ENCODE measurements around the gene SYNE1.
"Not testable (repeated sequence)": the region's sequence is repeated elsewhere in the genome, so short reads cannot be mapped to it uniquely, and the experiment has no call there.

Gene SYNE1, protein sequence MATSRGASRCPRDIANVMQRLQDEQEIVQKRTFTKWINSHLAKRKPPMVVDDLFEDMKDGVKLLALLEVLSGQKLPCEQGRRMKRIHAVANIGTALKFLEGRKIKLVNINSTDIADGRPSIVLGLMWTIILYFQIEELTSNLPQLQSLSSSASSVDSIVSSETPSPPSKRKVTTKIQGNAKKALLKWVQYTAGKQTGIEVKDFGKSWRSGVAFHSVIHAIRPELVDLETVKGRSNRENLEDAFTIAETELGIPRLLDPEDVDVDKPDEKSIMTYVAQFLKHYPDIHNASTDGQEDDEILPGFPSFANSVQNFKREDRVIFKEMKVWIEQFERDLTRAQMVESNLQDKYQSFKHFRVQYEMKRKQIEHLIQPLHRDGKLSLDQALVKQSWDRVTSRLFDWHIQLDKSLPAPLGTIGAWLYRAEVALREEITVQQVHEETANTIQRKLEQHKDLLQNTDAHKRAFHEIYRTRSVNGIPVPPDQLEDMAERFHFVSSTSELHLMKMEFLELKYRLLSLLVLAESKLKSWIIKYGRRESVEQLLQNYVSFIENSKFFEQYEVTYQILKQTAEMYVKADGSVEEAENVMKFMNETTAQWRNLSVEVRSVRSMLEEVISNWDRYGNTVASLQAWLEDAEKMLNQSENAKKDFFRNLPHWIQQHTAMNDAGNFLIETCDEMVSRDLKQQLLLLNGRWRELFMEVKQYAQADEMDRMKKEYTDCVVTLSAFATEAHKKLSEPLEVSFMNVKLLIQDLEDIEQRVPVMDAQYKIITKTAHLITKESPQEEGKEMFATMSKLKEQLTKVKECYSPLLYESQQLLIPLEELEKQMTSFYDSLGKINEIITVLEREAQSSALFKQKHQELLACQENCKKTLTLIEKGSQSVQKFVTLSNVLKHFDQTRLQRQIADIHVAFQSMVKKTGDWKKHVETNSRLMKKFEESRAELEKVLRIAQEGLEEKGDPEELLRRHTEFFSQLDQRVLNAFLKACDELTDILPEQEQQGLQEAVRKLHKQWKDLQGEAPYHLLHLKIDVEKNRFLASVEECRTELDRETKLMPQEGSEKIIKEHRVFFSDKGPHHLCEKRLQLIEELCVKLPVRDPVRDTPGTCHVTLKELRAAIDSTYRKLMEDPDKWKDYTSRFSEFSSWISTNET (N-terminal part only)

DNA sequence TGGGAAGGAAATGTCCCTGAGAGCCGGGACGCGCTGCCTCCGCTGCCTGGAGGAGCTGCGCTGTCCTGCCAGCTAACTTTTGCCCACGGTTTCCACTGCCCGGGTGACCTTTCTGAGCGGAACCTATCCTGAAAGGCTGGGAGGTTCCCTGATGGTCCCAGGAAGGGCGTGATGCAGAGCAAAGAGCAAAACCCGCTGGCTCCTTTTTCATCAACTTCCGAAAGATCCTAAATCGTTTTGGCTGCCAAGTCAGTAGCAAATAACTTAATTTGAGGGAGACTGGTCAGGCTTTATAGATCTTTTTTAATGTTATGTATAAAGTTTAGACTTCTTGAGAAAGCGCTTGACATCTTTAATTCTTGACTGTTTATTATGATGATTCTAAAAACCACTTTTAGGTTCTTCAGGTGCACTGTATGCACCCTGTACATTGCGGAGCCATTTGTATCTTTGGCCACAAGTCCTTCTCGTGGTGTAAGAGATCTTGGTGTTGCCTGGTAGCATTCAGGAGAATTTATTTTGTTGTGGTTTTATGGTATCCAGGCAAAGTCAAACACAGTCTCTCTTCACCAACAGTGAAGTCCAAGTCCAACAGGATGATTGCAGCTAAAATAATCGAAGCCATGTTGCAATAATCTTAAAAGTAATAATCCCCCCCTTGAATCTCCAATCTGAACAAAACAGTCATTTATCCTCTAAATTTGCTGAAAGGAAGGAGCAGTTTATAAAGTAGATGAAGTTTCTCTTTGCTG, at the start of gene SYNE1:
TSS of gene SYNE1 (minus strand) at position 67 of the 752 bp plus-strand sequence. CDS start 9,031 bp downstream, outside the sequence.
- no peak for DNase-seq (ENCODE audit: low spot score)

DNA sequence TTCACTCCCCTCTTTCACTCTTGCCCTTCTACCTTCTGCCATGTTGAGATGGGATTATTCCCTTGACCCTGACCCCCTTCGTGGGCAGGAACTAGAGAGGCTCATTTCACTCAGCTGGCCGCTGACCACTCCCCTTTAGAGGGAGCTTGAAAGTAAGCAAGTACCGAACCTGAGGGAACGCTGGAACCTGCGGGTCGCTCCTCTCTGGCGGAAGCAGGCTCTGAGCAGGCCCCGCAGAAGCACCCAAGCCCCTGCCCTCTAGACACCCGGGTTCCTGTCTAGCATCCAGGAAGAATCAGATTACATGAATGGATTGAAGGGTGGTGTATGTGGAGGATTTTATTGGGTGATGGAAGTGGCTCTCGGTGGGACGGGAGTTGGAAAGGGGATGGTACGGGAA, 48.7 kb upstream of the SYNE1 start:
- no peak for DNase-seq (ENCODE audit: low spot score)

DNA sequence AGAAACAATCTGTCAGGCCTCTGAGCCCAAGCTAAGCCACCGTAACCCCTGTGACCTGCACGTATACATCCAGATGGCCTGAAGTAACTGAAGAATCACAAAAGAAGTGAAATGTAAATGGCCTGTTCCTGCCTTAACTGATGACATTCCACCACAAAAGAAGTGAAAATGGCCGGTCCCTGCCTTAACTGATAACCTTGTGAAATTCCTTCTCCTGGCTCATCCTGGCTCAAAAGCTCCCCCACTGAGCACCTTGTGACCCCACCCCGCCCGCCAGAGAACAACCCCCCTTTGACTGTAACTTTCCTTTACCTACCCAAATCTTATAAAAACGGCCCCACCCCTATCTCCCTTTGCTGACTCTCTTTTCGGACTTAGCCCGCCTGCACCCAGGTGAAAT, 45.8 kb upstream of the SYNE1 start:
- not testable (repeated sequence) for DNase-seq (ENCODE audit: low spot score)

DNA sequence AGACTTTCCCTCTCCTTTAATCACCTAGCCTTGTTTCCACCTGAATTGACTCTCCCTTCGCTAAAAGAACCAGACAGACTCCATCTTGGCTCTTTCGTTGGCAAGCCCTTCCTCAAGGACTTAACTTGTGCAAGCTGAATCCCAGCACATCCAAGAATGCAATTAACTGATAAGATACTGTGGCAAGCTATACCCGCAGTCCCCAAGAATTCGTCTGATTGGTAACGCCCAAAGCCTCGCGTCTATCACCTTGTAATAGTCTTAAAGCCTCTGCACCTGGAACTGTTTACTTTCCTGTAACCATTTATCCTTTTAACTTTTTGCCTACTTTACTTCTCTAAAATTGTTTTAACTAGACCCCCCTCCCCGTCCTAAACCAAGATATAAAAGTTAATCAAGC, 45.0 kb upstream of the SYNE1 start:
- DNase-seq (ENCODE audit: low spot score), result no peak

DNA sequence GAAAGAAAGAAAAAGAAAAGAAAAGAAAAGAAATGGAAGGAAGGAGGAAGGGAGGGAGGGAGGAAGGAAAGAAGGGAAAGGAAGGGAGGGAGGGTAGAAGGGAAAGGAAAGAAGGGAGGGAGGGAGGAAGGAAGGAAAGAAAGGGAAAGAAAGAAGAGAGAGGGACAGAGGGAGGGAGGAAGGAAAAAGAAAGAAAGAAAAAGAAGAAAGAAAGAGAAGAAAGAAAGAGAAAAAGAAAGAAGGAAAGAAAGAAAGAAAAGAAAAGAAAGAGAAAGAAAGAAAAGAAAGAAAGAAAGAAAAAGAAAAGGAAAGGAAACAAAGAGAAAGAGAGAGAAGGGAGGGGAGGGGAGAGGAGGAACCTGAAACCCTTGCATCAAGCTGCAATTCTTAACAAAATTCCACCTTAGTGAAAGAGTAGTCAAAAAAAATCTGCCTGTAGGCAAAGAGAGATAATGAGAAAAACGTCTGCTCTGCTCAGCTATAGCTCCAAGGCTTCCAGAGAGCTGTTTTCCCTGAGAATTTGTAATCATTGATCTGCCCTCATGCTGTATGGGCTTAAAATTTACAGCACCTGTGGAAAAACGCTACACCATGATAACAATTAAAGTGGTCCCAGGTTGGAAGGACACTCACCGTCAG, 43.8 kb upstream of the SYNE1 start:
- DNase-seq (ENCODE audit: low spot score), result no peak

DNA sequence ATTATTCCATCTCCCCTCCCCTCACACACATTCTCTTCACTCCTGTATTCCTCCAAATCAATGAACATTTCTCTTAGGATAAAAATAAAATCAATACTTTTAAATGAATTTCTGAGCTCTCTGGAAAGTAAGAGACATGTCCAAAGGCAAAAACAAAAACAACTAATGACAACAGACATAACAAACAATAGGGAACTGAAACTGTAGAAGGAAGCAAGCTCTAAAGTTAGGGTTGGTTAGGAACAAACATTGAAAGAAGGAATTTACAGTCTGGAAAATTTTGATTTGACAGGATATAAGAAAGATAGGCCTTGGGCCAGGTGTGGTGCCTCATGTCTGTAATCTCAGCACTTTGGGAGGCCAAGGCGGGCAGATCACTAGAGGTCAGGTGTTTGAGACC, 43.0 kb upstream of the SYNE1 start:
- DNase-seq (ENCODE audit: low spot score), result no peak

DNA sequence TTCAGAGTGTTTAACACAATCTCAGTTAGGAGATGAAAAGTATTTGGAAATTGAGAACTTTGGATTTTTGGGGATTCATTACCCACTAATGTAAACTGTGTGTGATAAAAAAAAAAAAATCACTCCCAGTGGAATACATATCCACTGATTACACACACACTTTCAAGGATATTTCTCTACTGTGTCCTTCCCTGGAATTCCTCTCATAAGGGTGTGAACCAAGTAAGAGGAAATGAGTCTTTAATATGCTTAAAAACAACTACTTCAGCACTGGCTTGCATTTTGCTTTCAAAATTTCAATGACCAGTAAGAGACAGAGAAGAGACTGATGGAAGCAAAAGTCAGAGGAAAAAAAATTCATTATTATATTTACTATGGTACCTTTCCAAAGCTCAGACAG, 36.1 kb upstream of the SYNE1 start:
- no peak for DNase-seq (ENCODE audit: low spot score)

DNA sequence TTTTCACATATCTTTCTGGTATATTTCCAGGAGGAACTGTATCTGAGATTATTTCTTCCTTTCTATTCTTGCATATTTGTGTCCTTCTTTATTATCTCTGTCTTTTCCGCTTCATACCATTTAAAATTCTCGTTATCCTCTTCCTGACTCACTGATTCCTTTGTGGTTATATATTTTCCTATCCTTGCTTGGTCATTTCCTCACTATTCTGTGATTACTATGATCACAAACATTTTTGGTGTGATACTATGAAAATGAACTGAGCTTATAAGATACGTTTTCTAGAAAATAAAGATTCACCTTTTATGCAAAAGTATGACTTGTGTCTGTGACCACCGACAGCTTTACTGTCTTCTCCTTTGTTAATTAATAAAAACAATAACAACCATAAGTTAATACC, 34.0 kb upstream of the SYNE1 start:
- DNase-seq (ENCODE audit: low spot score), result no peak

DNA sequence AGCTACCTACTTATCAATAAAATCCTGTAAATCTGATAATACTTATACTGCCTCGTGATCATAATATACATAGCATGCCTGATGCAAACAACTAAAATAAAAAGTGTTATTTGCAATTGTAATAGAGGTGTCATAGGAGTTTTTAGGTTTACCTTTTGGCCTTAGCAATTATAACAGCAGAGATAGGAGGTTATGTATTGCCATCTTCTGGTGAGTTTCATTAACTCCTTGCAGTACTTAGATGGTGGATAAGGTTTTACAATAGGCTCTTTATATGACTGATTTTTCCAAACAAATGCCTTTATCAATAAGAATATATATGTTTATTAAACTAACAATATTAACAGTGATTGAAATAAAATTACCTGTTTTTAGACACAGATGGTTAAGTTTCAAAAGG, 32.7 kb upstream of the SYNE1 start:
- peak; percentile 58 for DNase-seq (ENCODE audit: low spot score)

DNA sequence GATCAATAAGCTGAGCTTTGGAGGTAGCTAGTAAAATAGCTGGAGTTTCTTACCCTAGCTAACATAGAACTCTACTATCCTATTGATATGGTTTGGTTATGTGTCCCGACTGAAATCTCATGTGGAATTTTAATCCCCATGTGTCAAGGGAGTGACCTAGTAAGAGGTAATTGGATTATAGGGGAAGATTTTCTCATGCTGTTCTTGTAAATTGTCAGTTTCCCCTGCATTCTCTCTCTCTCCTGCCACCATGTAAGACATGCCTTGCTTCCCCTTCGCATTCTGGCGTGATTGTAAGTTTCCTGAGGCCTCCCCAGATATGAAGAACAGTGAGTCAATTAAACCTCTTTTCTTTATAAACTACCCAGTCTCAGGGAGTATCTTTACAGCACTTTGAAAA, 24.6 kb upstream of the SYNE1 start:
- DNase-seq (ENCODE audit: low spot score), result no peak

DNA sequence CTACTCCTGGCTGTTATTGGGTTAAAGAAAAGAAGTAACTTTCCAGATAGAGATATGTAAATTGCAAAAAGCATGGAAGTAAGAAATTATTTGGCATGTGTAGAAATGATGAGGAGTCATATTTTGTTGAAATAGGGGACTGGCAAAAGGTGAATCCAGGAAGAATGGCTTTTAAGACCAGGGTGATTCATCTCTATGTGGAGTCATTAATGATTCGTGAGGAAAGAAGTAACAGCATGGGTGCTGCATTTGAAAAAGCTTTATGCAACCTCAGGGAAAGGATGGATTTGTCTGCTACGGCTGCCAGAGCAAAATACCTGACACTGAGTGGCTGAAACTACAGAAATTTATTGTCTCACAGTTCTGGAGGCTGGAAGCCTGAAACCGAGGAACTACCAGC, 14.8 kb upstream of the SYNE1 start:
- no peak for DNase-seq (ENCODE audit: low spot score)

DNA sequence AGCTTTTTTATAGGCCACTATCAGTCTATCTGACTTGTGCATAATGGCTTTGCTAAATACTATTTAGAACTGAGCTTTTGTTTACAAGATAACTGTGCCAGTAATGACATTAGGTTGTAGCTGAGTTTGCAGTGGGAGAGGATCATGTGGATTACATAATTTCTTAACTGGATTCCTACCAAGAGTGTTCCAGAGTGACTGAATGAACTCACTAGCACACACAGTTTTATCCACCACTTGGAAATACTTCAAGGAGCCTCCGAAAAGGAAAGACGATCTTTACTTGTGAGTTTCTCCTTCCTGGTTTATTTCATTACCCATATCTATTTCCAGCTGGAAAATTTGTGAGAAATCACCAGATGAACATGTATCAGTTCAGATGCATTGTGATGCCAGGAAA, 10.9 kb upstream of the SYNE1 start:
- no peak for DNase-seq (ENCODE audit: low spot score)

DNA sequence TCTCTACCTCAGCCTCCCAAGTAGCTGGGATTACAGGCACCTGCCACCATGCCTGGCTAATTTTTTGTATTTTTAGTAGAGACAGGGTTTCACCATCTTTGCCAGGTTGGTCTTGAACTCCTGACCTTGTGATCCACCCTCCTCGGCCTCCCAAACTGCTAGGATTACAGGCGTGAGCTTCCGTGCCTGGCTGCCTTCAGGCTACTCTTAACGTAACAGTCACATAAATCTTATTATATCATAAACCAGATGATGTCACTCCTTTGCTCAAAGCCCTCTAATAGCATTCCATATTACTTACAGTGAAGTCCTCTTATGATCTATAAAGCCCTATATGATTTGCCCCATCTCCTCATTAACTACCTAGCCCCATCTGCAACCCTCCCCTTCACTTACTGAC, 9.6 kb upstream of the SYNE1 start:
- DNase-seq (ENCODE audit: low spot score), result not testable (repeated sequence)

DNA sequence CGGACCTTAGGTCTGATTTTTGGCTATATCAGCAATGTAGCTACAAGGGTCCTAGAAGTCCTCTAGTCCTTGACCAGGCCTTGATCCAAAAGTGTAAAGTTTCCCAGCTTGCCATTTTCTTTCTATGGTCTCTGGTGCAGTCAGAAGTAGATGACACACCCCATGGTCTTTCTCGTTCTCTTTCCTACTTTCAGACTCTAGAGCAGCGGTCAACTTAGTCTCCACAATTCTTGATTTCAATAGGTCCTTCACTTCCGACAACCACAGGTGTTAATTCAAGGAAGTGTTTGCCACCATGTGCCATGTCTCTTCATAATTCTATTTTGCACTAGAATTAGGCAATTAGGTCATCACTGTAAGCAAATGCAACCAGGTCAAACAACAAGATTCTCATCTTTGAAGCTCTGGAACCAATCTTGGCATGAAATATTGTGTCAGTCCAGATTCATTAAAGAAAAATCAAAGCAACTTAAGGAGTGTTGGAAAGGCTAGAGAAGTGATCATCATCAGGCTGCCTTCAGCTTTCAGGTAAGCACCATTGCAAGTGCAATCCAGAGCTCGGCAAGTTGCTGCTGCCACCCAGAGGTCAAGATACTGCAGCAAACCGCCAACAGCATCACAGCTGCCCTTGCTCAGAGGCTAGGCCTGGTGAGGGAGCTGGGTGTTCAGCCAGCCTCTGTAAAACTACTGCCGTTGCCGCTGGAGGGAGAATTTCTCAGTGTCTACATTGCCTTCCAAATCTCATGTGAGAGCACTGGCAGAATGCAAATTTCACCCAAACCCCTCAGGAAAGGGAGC, 5.6 kb upstream of the SYNE1 start:
- peak; percentile 43 for DNase-seq (ENCODE audit: low spot score)

DNA sequence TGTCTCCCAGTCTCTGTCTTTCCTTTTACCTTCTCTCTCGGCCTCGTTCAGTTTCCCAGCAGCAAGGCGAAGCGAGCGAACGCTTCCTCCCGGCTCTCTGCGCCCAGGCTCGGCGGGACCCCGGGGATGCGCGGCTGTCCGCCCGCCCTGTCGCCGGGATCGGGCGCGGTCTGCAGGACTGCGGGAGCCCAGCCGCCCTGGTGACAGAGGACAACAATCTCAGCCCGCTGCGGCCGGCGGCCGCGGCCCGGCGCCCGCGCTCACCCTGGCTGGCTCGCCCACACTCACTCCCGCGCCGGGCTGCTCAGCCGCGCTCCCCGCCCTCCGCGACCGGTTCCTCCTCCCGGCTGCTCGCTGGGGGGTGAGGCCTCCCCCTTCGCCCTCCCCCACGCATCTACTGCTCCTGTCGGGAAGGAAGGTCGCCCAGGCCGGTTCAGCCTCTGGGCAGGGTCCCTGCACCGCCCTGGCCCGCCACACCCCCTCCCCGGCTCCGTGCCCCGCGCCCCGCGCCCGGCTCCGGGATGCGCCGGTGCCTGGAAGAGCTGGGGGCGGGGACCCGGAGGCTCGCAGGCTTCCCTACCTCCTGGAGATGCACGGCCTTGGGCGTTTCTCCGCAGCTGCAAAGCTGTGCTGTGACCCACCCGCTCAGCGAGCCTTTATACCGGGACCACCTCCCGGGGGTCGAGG, 410 bp downstream of the SYNE1 start:
- DNase-seq (ENCODE audit: low spot score), result no peak

DNA sequence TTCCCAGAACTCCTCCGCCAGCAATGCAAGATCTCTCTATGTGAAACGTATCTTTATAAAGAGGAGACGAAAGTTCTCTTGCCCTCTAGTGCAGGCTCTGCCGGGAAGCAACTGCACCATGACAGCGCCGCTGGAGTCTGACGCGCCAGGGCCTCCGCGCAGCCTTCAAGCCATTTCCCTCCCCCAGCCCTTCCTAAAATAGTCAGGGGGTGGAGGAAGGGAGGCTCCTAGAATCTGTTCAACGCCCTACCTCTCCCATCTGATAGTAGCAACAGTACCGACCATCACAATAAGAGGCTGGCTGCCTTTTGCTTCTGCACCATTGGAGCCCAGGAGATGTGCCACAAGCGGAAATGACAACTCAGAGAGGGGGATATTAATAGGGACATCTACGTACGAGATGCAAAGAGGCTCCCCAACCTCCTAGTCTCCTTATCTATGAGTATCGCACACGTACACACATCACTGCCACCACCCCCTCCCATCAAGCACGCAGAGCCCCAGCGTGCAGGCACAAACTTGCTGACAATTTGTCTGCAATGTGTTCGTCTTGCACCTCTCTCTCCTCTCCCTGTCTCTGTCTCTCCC, 1.0 kb downstream of the SYNE1 start:
- no peak for DNase-seq (ENCODE audit: low spot score)

DNA sequence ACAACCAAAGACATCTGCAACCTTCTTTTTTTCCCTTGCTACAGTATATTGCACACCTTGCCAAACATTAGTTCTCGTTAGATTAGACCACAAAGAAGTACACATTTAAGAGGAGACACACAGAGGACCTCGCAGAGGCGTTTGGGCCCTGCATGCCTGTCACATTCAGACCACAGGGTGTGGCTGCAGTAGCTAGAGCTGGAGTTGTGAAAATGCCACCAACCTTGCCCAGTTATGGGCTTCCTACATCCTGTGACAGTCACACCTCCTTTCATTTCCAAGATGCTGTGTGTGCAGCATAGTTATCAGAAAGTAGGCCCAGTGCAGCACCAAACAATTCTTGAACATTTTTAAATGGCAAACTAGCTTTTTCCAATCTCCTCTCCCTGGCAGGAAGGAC, 2.4 kb downstream of the SYNE1 start:
- no peak for DNase-seq (ENCODE audit: low spot score)

DNA sequence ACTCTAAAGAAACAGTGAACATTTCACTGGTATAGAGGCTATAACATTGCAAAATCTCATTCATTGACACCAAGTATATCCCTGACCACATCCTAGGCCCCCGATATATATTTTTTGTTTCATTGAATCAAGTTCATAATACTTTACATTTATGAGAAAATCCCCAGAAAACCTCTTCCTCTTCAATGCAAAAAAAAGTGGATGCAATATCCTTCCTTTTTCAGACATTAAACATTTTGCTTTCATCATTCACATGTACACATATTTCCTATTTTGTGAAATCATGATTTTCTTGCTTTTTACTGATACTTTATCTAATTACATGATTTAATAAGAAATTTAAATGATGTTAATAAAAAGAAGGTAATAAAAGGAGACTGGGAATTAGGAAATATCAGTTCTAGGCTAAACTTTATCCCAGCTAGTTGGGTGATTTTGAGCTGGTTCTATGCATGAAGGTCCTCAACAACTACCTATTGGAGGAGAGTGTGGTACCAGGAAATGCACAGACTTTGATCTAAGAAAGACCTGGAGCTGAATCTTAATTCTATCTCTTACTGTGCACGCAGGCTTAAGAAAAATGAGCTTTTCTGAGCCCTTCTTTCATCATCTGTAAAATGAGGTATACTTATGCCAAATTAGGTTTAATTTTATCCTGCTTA, 4.9 kb downstream of the SYNE1 start:
- DNase-seq (ENCODE audit: low spot score), result no peak

DNA sequence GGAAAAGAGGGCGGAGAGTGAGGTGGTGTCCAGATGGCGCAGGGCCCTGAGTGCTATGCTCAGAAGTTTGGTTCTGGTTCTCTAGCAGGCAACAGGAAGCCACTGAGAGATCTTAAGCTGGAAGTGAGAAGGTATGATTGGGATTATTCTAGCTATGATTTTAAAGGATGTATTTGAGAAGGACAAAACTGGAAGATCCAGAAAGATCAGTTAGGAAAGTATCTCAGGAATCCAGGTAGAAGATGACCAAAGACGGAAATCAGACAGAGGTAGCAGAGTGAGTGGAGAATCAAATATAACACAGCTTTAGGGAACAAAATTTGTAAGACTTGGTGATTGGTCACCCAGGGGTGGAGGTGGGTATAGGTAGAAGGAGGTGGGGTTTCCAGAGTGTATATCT, 5.8 kb downstream of the SYNE1 start:
- DNase-seq (ENCODE audit: low spot score), result no peak
